HepG2 (cell line): ENCODE data around the gene SRCIN1. TPM values are rescaled to one million over a fixed set of nuclear protein-coding genes. Genes with fewer than 3 reads are reported as not detected.

Source experiments
- ATF7-NPFF ChIP-seq: sonication (generic); formaldehyde crosslinking; IDR thresholded peaks from 2 replicates; pipeline ENCODE4 v1.8.1; 2023; ENCODE audit warnings: mild to moderate bottlenecking, low read depth, missing genetic modification reagents, moderate library complexity
- ERF ChIP-seq: IDR thresholded peaks from 2 replicates; pipeline ENCODE4 v1.6.1; 2018; ENCODE audit warnings: missing biosample characterization, missing genetic modification reagents
- HOXA7 ChIP-seq: sonication (generic); formaldehyde crosslinking; IDR thresholded peaks from 2 replicates; pipeline ENCODE4 v1.8.1; 2022; ENCODE audit warnings: mild to moderate bottlenecking, missing genetic modification reagents, moderate library complexity
- HOXA9 ChIP-seq: sonication (generic); formaldehyde crosslinking; IDR thresholded peaks from 2 replicates; pipeline ENCODE4 v1.8.1; 2022; ENCODE audit warnings: missing genetic modification reagents, mild to moderate bottlenecking, moderate library complexity, borderline replicate concordance
- MED8 ChIP-seq: sonication (generic); formaldehyde crosslinking; IDR thresholded peaks from 2 replicates; pipeline ENCODE4 v1.8.1; 2023; ENCODE audit warnings: mild to moderate bottlenecking, missing genetic modification reagents; ENCODE audit not compliant: insufficient replicate concordance
- PRPF4 ChIP-seq: fragments of 200-400 bp; formaldehyde crosslinking; IDR thresholded peaks from 2 replicates; pipeline ENCODE4 v1.6.1; 2016; ENCODE audit warnings: low read length, low read depth; ENCODE audit not compliant: poor library complexity, severe bottlenecking
- SAP130 ChIP-seq: IDR thresholded peaks from 2 replicates; pipeline ENCODE4 v1.6.1; 2016; ENCODE audit warnings: low read depth
- ZNF350 ChIP-seq: sonication (generic); formaldehyde crosslinking; IDR thresholded peaks from 2 replicates; pipeline ENCODE4 v1.4.0; 2020; ENCODE audit warnings: mild to moderate bottlenecking, low read depth, missing genetic modification reagents, borderline replicate concordance
- ZNF570 ChIP-seq: sonication (generic); formaldehyde crosslinking; IDR thresholded peaks from 2 replicates; pipeline ENCODE4 v1.4.0; 2020; ENCODE audit warnings: mild to moderate bottlenecking, missing genetic modification reagents, borderline replicate concordance
- polyA plus RNA-seq, 8 experiments: library from polyadenylated mRNA; depleted of rRNA in 3 of 8; stranded (reverse) in 7 of 8; unstranded in 1 of 8; fragments of >200 nt; fragmentation: Illumina TruSeq in 4 of 8; extraction: Trizol in 4 of 8; gene quantifications; 2 replicates each; pipeline versions ENCODE4 v1.2.1 to v1.2.3, GENCODE V29; 2011 to 2016; ENCODE audit warnings: low read depth in 4 of 8, missing spikeins in 1 of 8, mixed read lengths in 1 of 8; ENCODE audit not compliant: insufficient read depth in 1 of 8
- total RNA-seq, 5 experiments: library from RNA; depleted of rRNA; stranded (reverse); fragments of >200 nt; fragmentation: Illumina TruSeq; extraction: Trizol; gene quantifications; 2 replicates each; pipeline ENCODE4 v1.2.3, GENCODE V29; 2016; ENCODE audit warnings: low read depth in 1 of 5
- TF ChIP-seq, protein P1 (sequence below): IDR thresholded peaks from 2 replicates; pipeline ENCODE4 v1.6.1; 2016; ENCODE audit warnings: mild to moderate bottlenecking
- TF ChIP-seq, protein P2 (sequence below): sonication (generic); formaldehyde crosslinking; IDR thresholded peaks from 2 replicates; pipeline ENCODE4 v1.8.0; 2022; ENCODE audit warnings: missing genetic modification reagents, mild to moderate bottlenecking, moderate library complexity, borderline replicate concordance
- TF ChIP-seq, protein P3 (sequence below): IDR thresholded peaks from 2 replicates; pipeline ENCODE4 v1.6.1; 2016; ENCODE audit warnings: low read depth
- TF ChIP-seq, protein P4 (sequence below), 2 experiments: fragments of 450-650 bp in 1 of 2; sonication (generic) in 1 of 2; formaldehyde crosslinking in 1 of 2; IDR thresholded peaks; 2 replicates each; pipeline versions ENCODE4 v1.6.1 to v1.8.0; 2016 to 2022; ENCODE audit warnings: antibody characterized with exemption in 1 of 2, mild to moderate bottlenecking in 1 of 2, missing genetic modification reagents in 1 of 2

Gene SRCIN1
- total and polyA plus RNA-seq, 2 of the 13 experiments (the other 11 are each of a cell fraction or from before 2014, with no cell fraction given), result 1.2 to 9.6 TPM

DNA sequence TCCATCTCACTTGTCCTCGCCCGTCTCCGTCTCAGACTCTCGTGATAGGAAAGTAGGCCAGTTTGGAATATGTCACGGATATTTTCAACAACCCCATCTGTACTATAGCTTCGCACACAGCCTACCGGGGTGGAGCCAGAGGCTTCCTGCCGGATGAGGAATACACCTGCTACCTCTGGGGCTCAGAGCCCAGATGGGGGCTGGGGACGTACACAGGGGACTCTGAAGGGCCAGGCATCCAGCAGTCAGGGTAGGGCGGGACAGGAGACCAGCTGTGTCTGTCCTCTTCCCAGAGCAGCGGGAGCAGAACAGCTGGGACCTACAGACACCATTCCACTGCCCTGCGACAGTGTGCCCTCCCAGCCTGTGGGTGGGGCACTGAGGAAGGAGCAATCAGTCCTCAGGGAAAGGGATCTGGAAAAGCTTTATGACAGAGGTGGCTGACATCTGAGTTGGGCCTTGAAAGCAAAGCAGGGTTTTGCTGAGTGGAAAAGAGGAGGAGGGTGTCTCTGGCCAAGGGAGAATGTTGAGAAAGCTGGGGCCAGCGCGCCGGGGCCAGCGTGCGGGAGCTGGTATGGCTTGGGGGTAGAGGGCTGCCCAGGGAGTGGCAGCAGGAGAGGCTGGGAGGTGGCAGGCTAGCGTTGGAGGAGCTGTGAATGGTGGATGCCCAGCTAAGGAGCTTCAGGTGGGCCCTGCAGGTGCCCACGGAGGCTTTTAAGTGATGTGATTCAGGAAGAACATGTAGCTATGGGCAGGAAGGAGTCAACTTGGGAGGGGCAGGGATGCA is 11.5 kb upstream of the SRCIN1 start (continued):
- TF ChIP-seq ATF7-NPFF (CRISPR knock-in tag) (no peak), HOXA9 (CRISPR knock-in tag) (no peak), PRPF4 (peak; percentile 86), HOXA7 (CRISPR knock-in tag) (no peak), ERF (CRISPR knock-in tag) (no peak), SAP130 (CRISPR knock-in tag) (no peak), ZNF570 (CRISPR knock-in tag) (no peak), MED8 (CRISPR knock-in tag) (no peak), ZNF350 (no peak)
- TF ChIP-seq, protein P1, sequence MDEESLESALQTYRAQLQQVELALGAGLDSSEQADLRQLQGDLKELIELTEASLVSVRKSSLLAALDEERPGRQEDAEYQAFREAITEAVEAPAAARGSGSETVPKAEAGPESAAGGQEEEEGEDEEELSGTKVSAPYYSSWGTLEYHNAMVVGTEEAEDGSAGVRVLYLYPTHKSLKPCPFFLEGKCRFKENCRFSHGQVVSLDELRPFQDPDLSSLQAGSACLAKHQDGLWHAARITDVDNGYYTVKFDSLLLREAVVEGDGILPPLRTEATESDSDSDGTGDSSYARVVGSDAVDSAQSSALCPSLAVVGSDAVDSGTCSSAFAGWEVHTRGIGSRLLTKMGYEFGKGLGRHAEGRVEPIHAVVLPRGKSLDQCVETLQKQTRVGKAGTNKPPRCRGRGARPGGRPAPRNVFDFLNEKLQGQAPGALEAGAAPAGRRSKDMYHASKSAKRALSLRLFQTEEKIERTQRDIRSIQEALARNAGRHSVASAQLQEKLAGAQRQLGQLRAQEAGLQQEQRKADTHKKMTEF (CRISPR knock-in tag), result 0 out of 2 replicates have a peak, but pooled peaks have one; percentile 13
- TF ChIP-seq, protein P2, sequence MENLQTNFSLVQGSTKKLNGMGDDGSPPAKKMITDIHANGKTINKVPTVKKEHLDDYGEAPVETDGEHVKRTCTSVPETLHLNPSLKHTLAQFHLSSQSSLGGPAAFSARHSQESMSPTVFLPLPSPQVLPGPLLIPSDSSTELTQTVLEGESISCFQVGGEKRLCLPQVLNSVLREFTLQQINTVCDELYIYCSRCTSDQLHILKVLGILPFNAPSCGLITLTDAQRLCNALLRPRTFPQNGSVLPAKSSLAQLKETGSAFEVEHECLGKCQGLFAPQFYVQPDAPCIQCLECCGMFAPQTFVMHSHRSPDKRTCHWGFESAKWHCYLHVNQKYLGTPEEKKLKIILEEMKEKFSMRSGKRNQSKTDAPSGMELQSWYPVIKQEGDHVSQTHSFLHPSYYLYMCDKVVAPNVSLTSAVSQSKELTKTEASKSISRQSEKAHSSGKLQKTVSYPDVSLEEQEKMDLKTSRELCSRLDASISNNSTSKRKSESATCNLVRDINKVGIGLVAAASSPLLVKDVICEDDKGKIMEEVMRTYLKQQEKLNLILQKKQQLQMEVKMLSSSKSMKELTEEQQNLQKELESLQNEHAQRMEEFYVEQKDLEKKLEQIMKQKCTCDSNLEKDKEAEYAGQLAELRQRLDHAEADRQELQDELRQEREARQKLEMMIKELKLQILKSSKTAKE (CRISPR knock-in tag), result 0 out of 2 replicates have a peak, but pooled peaks have one; percentile 21
- TF ChIP-seq, protein P3, sequence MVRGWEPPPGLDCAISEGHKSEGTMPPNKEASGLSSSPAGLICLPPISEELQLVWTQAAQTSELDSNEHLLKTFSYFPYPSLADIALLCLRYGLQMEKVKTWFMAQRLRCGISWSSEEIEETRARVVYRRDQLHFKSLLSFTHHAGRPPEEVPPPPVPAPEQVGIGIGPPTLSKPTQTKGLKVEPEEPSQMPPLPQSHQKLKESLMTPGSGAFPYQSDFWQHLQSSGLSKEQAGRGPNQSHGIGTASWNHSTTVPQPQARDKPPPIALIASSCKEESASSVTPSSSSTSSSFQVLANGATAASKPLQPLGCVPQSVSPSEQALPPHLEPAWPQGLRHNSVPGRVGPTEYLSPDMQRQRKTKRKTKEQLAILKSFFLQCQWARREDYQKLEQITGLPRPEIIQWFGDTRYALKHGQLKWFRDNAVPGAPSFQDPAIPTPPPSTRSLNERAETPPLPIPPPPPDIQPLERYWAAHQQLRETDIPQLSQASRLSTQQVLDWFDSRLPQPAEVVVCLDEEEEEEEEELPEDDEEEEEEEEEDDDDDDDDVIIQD (CRISPR knock-in tag), result no peak
- TF ChIP-seq, protein P4, sequence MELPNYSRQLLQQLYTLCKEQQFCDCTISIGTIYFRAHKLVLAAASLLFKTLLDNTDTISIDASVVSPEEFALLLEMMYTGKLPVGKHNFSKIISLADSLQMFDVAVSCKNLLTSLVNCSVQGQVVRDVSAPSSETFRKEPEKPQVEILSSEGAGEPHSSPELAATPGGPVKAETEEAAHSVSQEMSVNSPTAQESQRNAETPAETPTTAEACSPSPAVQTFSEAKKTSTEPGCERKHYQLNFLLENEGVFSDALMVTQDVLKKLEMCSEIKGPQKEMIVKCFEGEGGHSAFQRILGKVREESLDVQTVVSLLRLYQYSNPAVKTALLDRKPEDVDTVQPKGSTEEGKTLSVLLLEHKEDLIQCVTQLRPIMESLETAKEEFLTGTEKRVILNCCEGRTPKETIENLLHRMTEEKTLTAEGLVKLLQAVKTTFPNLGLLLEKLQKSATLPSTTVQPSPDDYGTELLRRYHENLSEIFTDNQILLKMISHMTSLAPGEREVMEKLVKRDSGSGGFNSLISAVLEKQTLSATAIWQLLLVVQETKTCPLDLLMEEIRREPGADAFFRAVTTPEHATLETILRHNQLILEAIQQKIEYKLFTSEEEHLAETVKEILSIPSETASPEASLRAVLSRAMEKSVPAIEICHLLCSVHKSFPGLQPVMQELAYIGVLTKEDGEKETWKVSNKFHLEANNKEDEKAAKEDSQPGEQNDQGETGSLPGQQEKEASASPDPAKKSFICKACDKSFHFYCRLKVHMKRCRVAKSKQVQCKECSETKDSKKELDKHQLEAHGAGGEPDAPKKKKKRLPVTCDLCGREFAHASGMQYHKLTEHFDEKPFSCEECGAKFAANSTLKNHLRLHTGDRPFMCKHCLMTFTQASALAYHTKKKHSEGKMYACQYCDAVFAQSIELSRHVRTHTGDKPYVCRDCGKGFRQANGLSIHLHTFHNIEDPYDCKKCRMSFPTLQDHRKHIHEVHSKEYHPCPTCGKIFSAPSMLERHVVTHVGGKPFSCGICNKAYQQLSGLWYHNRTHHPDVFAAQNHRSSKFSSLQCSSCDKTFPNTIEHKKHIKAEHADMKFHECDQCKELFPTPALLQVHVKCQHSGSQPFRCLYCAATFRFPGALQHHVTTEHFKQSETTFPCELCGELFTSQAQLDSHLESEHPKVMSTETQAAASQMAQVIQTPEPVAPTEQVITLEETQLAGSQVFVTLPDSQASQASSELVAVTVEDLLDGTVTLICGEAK (IDR thresholded peaks at IDR 0.05), result no peak
- TF ChIP-seq, protein P4 (CRISPR knock-in tag; IDR thresholded peaks at IDR 0.05), result 0 out of 2 replicates have a peak, but pooled peaks have one; percentile 40
